Common myeloid progenitor, CD34-positive (primary cell): Measurements from ENCODE around the gene OXT.
"Not testable (repeated sequence)": the region's sequence is repeated elsewhere in the genome, so short reads cannot be mapped to it uniquely, and the experiment has no call there.

Source experiments
- CTCF ChIA-PET: fragments of 350-600 bp; sonication (Branson Sonifier 250); formaldehyde crosslinking; loops from one replicate; lab custom pipeline; 2021; ENCODE audit warnings: antibody characterized with exemption; lab: Charles Lee
- POLR2A ChIA-PET: fragments of 350-600 bp; sonication (Branson Sonifier 250); formaldehyde crosslinking; loops from one replicate; lab custom pipeline; 2021; ENCODE audit warnings: antibody characterized with exemption; lab: Charles Lee
- DNase-seq, 3 donors: peaks; one replicate each; pipeline versions ENCODE4 v3.0.0 to v3.0.0-alpha.2; 2013
- H3K27ac ChIP-seq, 2 experiments: 1 replicate in 1 of 2; 2 replicates in 1 of 2; pipeline ENCODE4 v1.7.0; 2013; ENCODE audit warnings: inconsistent platforms in 2 of 2, low read length in 2 of 2, mild to moderate bottlenecking in 2 of 2, low read depth in 1 of 2, moderate library complexity in 1 of 2; ENCODE audit not compliant: severe bottlenecking in 2 of 2, insufficient read depth in 1 of 2, poor library complexity in 1 of 2
- H3K27me3 ChIP-seq, 5 experiments: replicated peaks in 2 of 5; 1 replicate in 3 of 5; 2 replicates in 2 of 5; pipeline versions ENCODE4 v1.6.1 to v1.7.0; 2013; ENCODE audit warnings: low read length in 4 of 5, mild to moderate bottlenecking in 2 of 5, moderate library complexity in 2 of 5, inconsistent platforms in 1 of 5; ENCODE audit not compliant: insufficient read depth in 5 of 5, control insufficient read depth in 4 of 5
- H3K36me3 ChIP-seq, 4 experiments: 1 replicate in 2 of 4; 2 replicates in 2 of 4; pipeline versions ENCODE4 v1.6.1 to v1.7.0; 2013; ENCODE audit warnings: low read length in 3 of 4, control low read depth in 1 of 4, mild to moderate bottlenecking in 1 of 4; ENCODE audit not compliant: control insufficient read depth in 4 of 4, insufficient read depth in 4 of 4
- H3K4me1 ChIP-seq, 4 experiments: 1 replicate in 3 of 4; 2 replicates in 1 of 4; pipeline versions ENCODE4 v1.6.1 to v1.7.1; 2013; ENCODE audit warnings: low read length in 3 of 4, mild to moderate bottlenecking in 3 of 4, control low read depth in 1 of 4, inconsistent platforms in 1 of 4, moderate library complexity in 1 of 4; ENCODE audit not compliant: control insufficient read depth in 4 of 4, insufficient read depth in 4 of 4; ENCODE audit errors: control extremely low read depth in 1 of 4
- H3K4me3 ChIP-seq, 7 experiments: 1 replicate in 4 of 7; 2 replicates in 3 of 7; pipeline versions ENCODE4 v1.5.1 to v1.7.0; 2013; ENCODE audit warnings: mild to moderate bottlenecking in 7 of 7, low read length in 6 of 7, moderate library complexity in 6 of 7, inconsistent platforms in 2 of 7, low read depth in 2 of 7, control low read depth in 1 of 7; ENCODE audit not compliant: insufficient read depth in 4 of 7, control insufficient read depth in 1 of 7; ENCODE audit errors: extremely low read depth in 1 of 7
- H3K9me3 ChIP-seq, 5 experiments: 1 replicate in 4 of 5; 2 replicates in 1 of 5; pipeline versions ENCODE4 v1.6.1 to v1.7.1; 2013; ENCODE audit warnings: low read length in 4 of 5, mild to moderate bottlenecking in 2 of 5, inconsistent platforms in 1 of 5, low read depth in 1 of 5, moderate library complexity in 1 of 5; ENCODE audit not compliant: control insufficient read depth in 4 of 5, insufficient read depth in 2 of 5; ENCODE audit errors: control extremely low read depth in 1 of 5
- WGBS: methylation state at CpG from one replicate; pipeline ENCODE4 v1.1.5; 2013; ENCODE audit not compliant: insufficient coverage; 5-methylcytosine and 5-hydroxymethylcytosine counted together

Gene OXT

GRCh38 chr20:3111507-3111906, 40.1 kb downstream of the OXT start:
- no peak for DNase-seq
- Histone ChIP-seq H3K36me3 (peaks cover 0 to 26% (median 8%) of the 10 kb centered on the region in 4 experiments), H3K27ac (no peak overlapping the region), H3K4me3 (no peak overlapping the region), H3K27me3 (no peaks in the 10 kb centered on the region), H3K4me1 (peaks cover 2 to 64% (median 44%) of the 10 kb centered on the region in 4 experiments), H3K9me3 (no peaks in the 10 kb centered on the region)
- ChIA-PET POLR2A (interaction anchor here (0.8 kb wide), 1 partner anchor 29 kb away, joined by 3 read pairs; no protein-coding TSS in a partner anchor), CTCF (interaction anchor here (1.0 to 1.6 kb wide), 2 partner anchors 14 to 17 kb away, joined by 3 to 4 read pairs; no protein-coding TSS in a partner anchor)
- WGBS, result 63% methylated on average over 7 of the region's 7 CpGs

- ChIA-PET POLR2A (no interaction called here), CTCF (interaction anchor here (5.7 to 7.7 kb wide), 2 partner anchors 17 to 40 kb away, joined by 64 to 71 read pairs; partner anchors contain the start of gene OXT)
- no peak for DNase-seq
- Histone ChIP-seq H3K36me3 (peaks cover 0 to 26% (median 8%) of the 10 kb centered on the region in 4 experiments), H3K4me3 (no peak overlapping the region), H3K27me3 (no peaks in the 10 kb centered on the region), H3K9me3 (no peaks in the 10 kb centered on the region), H3K27ac (no peak overlapping the region), H3K4me1 (peaks cover 2 to 61% (median 40%) of the 10 kb centered on the region in 4 experiments)
- WGBS, result 48% methylated on average over 2 of the region's 2 CpGs
Measured at GRCh38 chr20:3111995-3112394, 40.6 kb downstream of the OXT start.

- Histone ChIP-seq H3K27ac (no peak overlapping the region), H3K4me1 (peaks cover 2 to 47% (median 24%) of the 10 kb centered on the region in 4 experiments), H3K36me3 (peaks cover 0 to 10% (median 2%) of the 10 kb centered on the region in 4 experiments), H3K4me3 (peak overlapping the region in 2 of 7 experiments; percentile 20 to 48), H3K9me3 (no peaks in the 10 kb centered on the region), H3K27me3 (no peaks in the 10 kb centered on the region)
- WGBS, result 46% methylated on average over 16 of the region's 30 CpGs
- POLR2A ChIA-PET, result interaction anchor here (0.8 to 1.2 kb wide), 2 partner anchors 22 to 62 kb away, joined by 3 read pairs; no protein-coding TSS in a partner anchor
- peak; percentile 51 to 58 (median 58) for DNase-seq
- CTCF ChIA-PET, result interaction anchor here (0.9 to 7.7 kb wide), 13 partner anchors 12 to 204 kb away, joined by 3 to 71 read pairs (median 5); partner anchors contain the start of gene OXT
Measured at GRCh38 chr20:3115190-3116107, 44.0 kb downstream of the OXT start.

GRCh38 chr20:3116341-3116740, 44.9 kb downstream of the OXT start:
- no peak for DNase-seq
- Histone ChIP-seq H3K4me3 (no peak overlapping the region), H3K36me3 (peaks cover 0 to 11% (median 2%) of the 10 kb centered on the region in 4 experiments), H3K27ac (no peak overlapping the region), H3K4me1 (peaks cover 2 to 53% (median 28%) of the 10 kb centered on the region in 4 experiments), H3K9me3 (no peaks in the 10 kb centered on the region), H3K27me3 (no peaks in the 10 kb centered on the region)
- ChIA-PET POLR2A (no interaction called here), CTCF (interaction anchor here (1.3 to 7.7 kb wide), 10 partner anchors 11 to 200 kb away, joined by 3 to 71 read pairs (median 8); partner anchors contain the start of gene OXT)
- WGBS, result 73% methylated on average over 2 of the region's 4 CpGs

- peak; percentile 87 to 92 (median 91) for DNase-seq
- POLR2A ChIA-PET, result not testable (repeated sequence)
- 53% methylated on average over 5 of the region's 14 CpGs for WGBS
Measured at GRCh38 chr20:3117839-3118379, 46.5 kb downstream of the OXT start.

GRCh38 chr20:3119044-3119443, 47.6 kb downstream of the OXT start:
- ChIA-PET CTCF (interaction anchor here (1.2 to 7.7 kb wide), 9 partner anchors 10 to 158 kb away, joined by 3 to 71 read pairs (median 6); no protein-coding TSS in a partner anchor), POLR2A (no interaction called here)
- Histone ChIP-seq H3K27ac (no peak overlapping the region), H3K4me3 (no peak overlapping the region), H3K27me3 (no peaks in the 10 kb centered on the region), H3K36me3 (peaks cover 0 to 23% (median 13%) of the 10 kb centered on the region in 4 experiments), H3K4me1 (peaks cover 0 to 41% (median 21%) of the 10 kb centered on the region in 4 experiments), H3K9me3 (peaks cover 0 to 12% (median 0%) of the 10 kb centered on the region in 5 experiments)
- no peak for DNase-seq
- WGBS, result 92% methylated on average over 5 of the region's 5 CpGs

More at GRCh38 chr20:3117839-3118379, 46.5 kb downstream of the OXT start:
- peaks cover 0 to 26% (median 12%) of the 10 kb centered on the region in 4 experiments for H3K36me3 ChIP-seq
- CTCF ChIA-PET, result interaction anchor here (0.8 to 7.7 kb wide), 15 partner anchors 9 to 199 kb away, joined by 3 to 71 read pairs (median 7); partner anchors contain the start of gene OXT
- H3K27ac ChIP-seq, result peak overlapping the region in 1 of 2 experiments; percentile 34
- peak overlapping the region in 1 of 7 experiments; percentile 42 for H3K4me3 ChIP-seq
- not testable (repeated sequence) for H3K9me3 ChIP-seq, H3K27me3 ChIP-seq
- H3K4me1 ChIP-seq, result peaks cover 0 to 49% (median 24%) of the 10 kb centered on the region in 4 experiments
